Hepatocyte (in vitro differentiated cells): Measurements from ENCODE around the gene AUH. TPM values are rescaled to one million over a fixed set of nuclear protein-coding genes. Genes with fewer than 3 reads are reported as not detected.

Source experiments
- DNase-seq: peaks from one replicate; pipeline ENCODE4 v3.0.0-alpha.2; 2016; ENCODE audit warnings: low spot score
- H2AFZ ChIP-seq: fragments of 200-600 bp; sonication (generic); 2 replicates; pipeline ENCODE4 v1.6.0; 2016; ENCODE audit warnings: antibody characterized with exemption, mild to moderate bottlenecking
- H3K27ac ChIP-seq: fragments of 200-600 bp; sonication (generic); 2 replicates; pipeline ENCODE4 v1.5.1; 2016; ENCODE audit warnings: mild to moderate bottlenecking
- H3K27me3 ChIP-seq: fragments of 200-600 bp; sonication (generic); 2 replicates; pipeline ENCODE4 v1.6.1; 2016
- H3K36me3 ChIP-seq: fragments of 200-600 bp; sonication (generic); replicated peaks from 2 replicates; pipeline ENCODE4 v1.5.1; 2016; ENCODE audit warnings: low read depth; ENCODE audit not compliant: insufficient read depth
- H3K4me1 ChIP-seq: fragments of 200-600 bp; sonication (generic); 2 replicates; pipeline ENCODE4 v1.5.1; 2016; ENCODE audit warnings: mild to moderate bottlenecking, moderate library complexity; ENCODE audit not compliant: insufficient read depth
- H3K4me2 ChIP-seq: fragments of 200-600 bp; sonication (generic); 2 replicates; pipeline ENCODE4 v1.6.0; 2016
- H3K4me3 ChIP-seq: fragments of 200-600 bp; sonication (generic); 2 replicates; pipeline ENCODE4 v1.5.1; 2016; ENCODE audit warnings: mild to moderate bottlenecking
- H3K79me2 ChIP-seq: fragments of 200-600 bp; sonication (generic); 2 replicates; pipeline ENCODE4 v1.6.0; 2017; ENCODE audit warnings: mild to moderate bottlenecking
- H3K9me2 ChIP-seq: fragments of 200-600 bp; sonication (generic); replicated peaks from 2 replicates; pipeline ENCODE4 v1.6.0; 2017; ENCODE audit warnings: mild to moderate bottlenecking; ENCODE audit not compliant: insufficient read depth
- H3K9me3 ChIP-seq: fragments of 200-600 bp; sonication (generic); 2 replicates; pipeline ENCODE4 v1.5.1; 2016; ENCODE audit warnings: low read depth, mild to moderate bottlenecking
- H4K20me1 ChIP-seq: fragments of 200-600 bp; sonication (generic); 2 replicates; pipeline ENCODE4 v1.6.0; 2016; ENCODE audit warnings: mild to moderate bottlenecking; ENCODE audit not compliant: insufficient read depth, poor library complexity, severe bottlenecking
- CTCF ChIP-seq: fragments of 200-600 bp; sonication (generic); IDR thresholded peaks from 2 replicates; pipeline ENCODE4 v1.5.1; 2016; ENCODE audit warnings: antibody characterized with exemption, mild to moderate bottlenecking; ENCODE audit not compliant: poor library complexity
- EZH2 ChIP-seq: fragments of 200-600 bp; sonication (generic); IDR thresholded peaks from 2 replicates; pipeline ENCODE4 v1.6.1; 2016; ENCODE audit warnings: antibody characterized with exemption, mild to moderate bottlenecking, borderline replicate concordance
- EZH2phosphoT487 ChIP-seq: fragments of 200-600 bp; sonication (generic); IDR thresholded peaks from one replicate; pipeline ENCODE4 v1.6.1; 2018; ENCODE audit warnings: antibody characterized with exemption, mild to moderate bottlenecking, low read depth, moderate library complexity; ENCODE audit not compliant: unreplicated experiment, severe bottlenecking
- WGBS: methylation state at CpG from one replicate; pipeline ENCODE4 v1.1.6; 2016; ENCODE audit warnings: low lambda C conversion rate; ENCODE audit errors: missing lambda C conversion rate; 5-methylcytosine and 5-hydroxymethylcytosine counted together
- polyA plus RNA-seq: library from polyadenylated mRNA; unstranded; fragments of >200 nt; fragmentation: Nextera tagmentation; extraction: Ambion mirVana; gene quantifications from 2 replicates; pipeline ENCODE4 v1.2.1, GENCODE V29; 2016
- total RNA-seq: library from RNA; depleted of rRNA; stranded (reverse); fragments of >200 nt; gene quantifications from 2 replicates; pipeline ENCODE4 v1.2.3, GENCODE V29; 2014

Gene AUH
- total and polyA plus RNA-seq, 2 experiments from 2014 or later = 19.5 to 25.0 TPM

DNA sequence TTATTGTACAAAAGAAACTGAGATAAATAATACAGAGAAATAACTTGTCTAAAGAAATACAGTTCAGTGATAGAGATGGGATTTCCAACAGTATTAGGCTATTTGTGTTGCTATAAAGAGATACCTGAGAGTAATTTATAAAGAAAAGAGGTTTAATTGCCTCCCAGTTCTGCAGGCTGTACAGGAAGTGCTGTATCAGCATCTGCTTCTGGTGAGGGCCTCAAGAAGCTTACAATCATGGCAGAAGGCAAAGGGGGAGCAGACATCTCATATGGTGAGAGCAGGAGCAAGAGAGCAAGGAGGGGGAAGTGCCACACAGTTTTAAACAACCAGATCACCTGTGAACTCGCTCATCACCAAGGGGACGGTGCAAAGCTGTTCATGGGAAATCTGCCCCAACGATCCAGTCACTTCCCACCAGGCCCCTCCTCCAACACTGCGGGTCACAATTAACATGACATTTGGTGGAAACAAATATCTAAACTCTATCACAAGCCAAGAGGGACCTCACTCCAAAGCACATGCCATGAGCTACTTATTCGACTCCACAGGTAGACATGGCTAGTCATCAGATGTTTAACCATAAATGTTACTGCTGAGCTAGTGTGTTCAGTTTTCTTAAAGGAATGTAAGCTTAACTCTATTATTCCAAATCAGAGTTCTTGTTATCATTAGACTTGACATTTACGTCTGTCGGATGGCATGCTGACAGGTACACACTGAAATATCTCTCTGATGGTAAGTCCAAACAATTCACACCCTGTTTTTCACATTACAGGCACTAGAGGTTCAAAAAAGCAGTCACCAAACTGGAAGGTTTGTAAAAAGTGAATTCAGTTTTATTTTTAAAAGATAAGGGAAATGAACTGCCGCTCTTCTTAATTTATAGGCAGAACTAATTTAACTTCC lies 82.2 kb downstream of the AUH start:
- 95% methylated on average over 8 of the region's 8 CpGs for whole genome bisulfite sequencing
- no peak for DNase-seq

DNA sequence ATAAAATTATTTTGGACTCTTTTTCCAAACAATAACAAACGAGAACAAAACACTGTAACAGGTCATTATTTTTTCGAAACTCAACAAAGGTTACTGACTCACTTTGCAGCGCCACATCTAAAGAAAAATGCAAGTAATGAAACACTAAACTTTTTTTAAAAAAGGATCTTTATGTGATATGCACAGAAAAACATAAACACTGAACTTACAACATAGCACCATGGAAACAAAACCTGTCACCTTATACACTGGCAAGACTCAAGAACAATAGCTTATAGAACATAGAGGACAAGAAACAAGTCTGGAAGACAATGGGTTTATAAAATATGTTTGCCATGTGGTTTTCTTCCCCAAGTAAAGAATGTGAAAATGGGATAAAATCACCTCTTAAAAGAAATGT lies 85.2 kb downstream of the AUH start:
- Histone ChIP-seq H3K4me3 (no peak overlapping the region), H3K79me2 (no peaks in the 10 kb centered on the region), H2AFZ (no peak overlapping the region), H3K4me2 (no peak overlapping the region), H3K4me1 (no peaks in the 10 kb centered on the region), H3K27ac (no peak overlapping the region), H3K9me3 (no peaks in the 10 kb centered on the region), H3K27me3 (no peaks in the 10 kb centered on the region), H3K9me2 (no peaks in the 10 kb centered on the region), H4K20me1 (no peaks in the 10 kb centered on the region), H3K36me3 (no peaks in the 10 kb centered on the region)
- no peak for DNase-seq
- TF ChIP-seq CTCF = no peak
- no peak for TF ChIP-seq EZH2
- TF ChIP-seq EZH2phosphoT487 = no peak
- WGBS = 94% methylated on average over 3 of the region's 3 CpGs

More for the DNA sequence above, 82.2 kb downstream of the AUH start:
- no peaks in the 10 kb centered on the region for H3K4me1 ChIP-seq
- no peaks in the 10 kb centered on the region for H4K20me1 ChIP-seq
- no peaks in the 10 kb centered on the region for H3K9me2 ChIP-seq
- no peak for TF ChIP-seq EZH2phosphoT487
- TF ChIP-seq CTCF = no peak
- TF ChIP-seq EZH2 = no peak
- no peak overlapping the region for H3K4me2 ChIP-seq
- no peaks in the 10 kb centered on the region for H3K9me3 ChIP-seq
- no peak overlapping the region for H3K27ac ChIP-seq
- H3K36me3 ChIP-seq = no peaks in the 10 kb centered on the region
- no peak overlapping the region for H3K4me3 ChIP-seq
- no peaks in the 10 kb centered on the region for H3K27me3 ChIP-seq
- H2AFZ ChIP-seq = no peak overlapping the region
- H3K79me2 ChIP-seq = no peaks in the 10 kb centered on the region

GRCh38 chr9:91275655-91276054 lies 86.1 kb downstream of the AUH start:
- H3K4me1 ChIP-seq = no peaks in the 10 kb centered on the region
- H3K36me3 ChIP-seq = no peaks in the 10 kb centered on the region
- no peaks in the 10 kb centered on the region for H3K9me3 ChIP-seq
- H2AFZ ChIP-seq = no peak overlapping the region
- no peaks in the 10 kb centered on the region for H3K27me3 ChIP-seq
- H3K79me2 ChIP-seq = no peaks in the 10 kb centered on the region
- TF ChIP-seq CTCF (no peak), EZH2phosphoT487 (no peak), EZH2 (no peak)
- H4K20me1 ChIP-seq = no peaks in the 10 kb centered on the region
- no peak overlapping the region for H3K4me2 ChIP-seq
- H3K9me2 ChIP-seq = no peaks in the 10 kb centered on the region
- no peak overlapping the region for H3K4me3 ChIP-seq
- DNase-seq = no peak
- no peak overlapping the region for H3K27ac ChIP-seq
- WGBS = 94% methylated on average over 1 of the region's 1 CpG
